ENCODE results near the gene TBC1D8.

TBC1D8 gene

GRCh38 chr2:101113441-101114267 is 37.5 kb downstream of the TBC1D8 start:
- DNase-seq, result no peak

- DNase-seq, result no peak
Observed at GRCh38 chr2:101112772-101113157, 38.4 kb downstream of the TBC1D8 start.

DNA sequence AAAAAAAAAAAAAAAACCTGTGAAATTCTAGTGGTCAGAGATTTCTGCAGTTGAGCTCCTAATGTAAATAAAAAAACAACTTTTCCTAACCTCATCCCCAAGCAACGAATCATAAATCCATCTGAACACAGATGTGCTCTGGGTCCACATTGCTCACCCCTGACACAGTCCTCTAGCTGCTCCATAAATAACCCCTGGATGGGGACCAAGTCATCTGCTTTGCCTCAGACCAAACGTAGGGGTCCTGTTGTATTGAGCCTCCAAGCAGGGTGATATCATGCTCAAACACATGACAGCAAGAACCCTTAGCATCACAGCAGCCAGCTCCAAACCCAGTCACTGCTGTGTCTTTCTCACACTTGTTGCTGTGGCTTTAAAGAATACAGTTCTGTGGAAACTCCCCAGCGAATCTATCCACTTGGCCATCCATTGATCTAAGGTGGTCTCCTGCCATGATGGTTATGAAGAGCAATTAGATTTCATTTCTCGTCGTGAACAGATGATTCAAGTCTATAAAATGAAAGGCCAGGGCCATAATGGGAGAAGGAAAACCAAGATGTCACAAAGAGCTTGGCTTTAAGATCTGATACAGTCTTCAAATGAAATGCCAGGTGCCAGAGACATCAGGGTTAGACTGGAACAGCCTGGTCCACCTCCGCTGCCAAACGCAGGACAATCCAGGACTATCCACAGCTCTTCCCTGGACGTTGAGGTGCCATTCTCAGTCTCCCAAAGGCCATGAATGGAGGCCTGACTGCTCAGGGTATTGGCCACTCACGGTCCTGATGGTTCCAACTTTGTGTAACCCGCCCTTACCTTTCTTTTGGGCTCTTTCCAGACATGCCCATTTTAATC is 39.0 kb downstream of the TBC1D8 start:
- no peak for DNase-seq

DNA sequence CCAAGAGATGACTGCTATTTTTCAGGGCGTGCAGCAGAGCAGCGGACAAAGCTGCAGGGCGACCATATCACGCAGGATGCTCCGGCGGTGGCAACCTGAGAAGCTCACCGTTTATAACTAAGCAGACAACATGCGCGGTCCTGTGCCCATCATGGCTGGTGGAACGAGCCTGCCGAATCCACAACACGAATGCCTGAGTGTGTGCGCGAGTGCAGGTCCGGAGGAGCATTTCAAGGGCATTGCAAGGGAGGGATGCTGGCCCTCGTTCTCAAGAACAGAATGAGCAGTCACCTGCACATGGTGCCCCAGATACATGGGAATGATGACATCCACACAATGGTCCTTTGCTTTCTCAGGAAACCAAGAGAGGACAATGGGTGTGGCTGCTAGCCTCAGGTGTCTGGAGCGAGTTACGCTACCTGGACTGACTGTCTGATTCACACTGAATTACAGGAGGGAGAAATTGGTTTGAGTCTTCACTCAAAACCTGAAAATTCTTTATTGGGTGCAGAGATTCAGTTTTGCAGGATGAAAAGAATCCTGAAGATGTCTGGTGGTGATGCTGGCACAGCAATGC is 39.8 kb downstream of the TBC1D8 start:
- no peak for DNase-seq

- DNase-seq, result peak in 16 of 58 donors; percentile 3 to 60 (median 25)
Observed at GRCh38 chr2:101109451-101110118, 41.6 kb downstream of the TBC1D8 start.

GRCh38 chr2:101108357-101108756 is 42.8 kb downstream of the TBC1D8 start:
- DNase-seq, result no peak

DNA sequence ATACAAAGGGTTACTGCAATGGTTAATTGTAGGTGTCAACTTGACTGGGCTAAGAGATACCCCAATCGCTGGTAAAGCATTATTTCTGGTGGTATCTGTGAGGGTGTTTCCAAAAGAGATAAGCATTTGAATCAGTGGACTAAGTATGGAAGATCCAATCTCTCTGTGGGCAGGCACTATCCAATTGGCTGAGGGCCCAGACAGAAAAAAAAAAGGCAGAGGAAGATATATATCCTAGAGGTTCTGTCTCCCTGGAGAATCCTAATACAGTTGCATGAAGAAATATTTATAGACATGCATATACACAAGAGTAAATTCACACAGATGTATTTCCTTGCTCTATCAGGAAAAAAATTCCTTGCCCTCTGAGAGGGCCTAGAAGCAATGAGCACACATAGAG is 43.9 kb downstream of the TBC1D8 start:
- DNase-seq, result no peak

- no peak for DNase-seq
Observed at GRCh38 chr2:101106453-101107181, 44.6 kb downstream of the TBC1D8 start.

GRCh38 chr2:101105654-101106053 is 45.5 kb downstream of the TBC1D8 start:
- no peak for DNase-seq

DNA sequence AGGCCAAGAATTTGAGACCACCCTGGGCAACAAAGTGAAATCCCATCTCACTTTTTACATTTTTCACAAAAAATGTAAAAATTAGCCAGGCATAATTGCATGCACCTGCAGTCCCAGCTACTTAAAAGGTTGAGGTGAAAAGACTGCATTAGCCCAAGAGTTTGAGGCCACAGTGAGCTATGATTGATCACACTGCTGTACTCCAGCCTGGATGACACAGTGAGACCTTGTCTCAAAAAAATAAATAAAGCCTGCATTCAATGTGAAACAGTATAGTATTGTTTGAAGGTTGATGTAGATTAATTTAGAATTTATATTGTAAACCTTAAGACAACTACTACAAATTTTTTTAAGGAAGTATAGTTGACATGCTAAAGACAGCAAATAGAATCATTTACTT is 53.5 kb downstream of the TBC1D8 start:
- no peak for DNase-seq

- DNase-seq, result no peak
Observed at GRCh38 chr2:101096619-101097142, 54.5 kb downstream of the TBC1D8 start.

- DNase-seq, result no peak
Observed at GRCh38 chr2:101094351-101094750, 56.8 kb downstream of the TBC1D8 start.

- DNase-seq, result no peak
Observed at GRCh38 chr2:101089942-101090799, 61.0 kb downstream of the TBC1D8 start.

DNA sequence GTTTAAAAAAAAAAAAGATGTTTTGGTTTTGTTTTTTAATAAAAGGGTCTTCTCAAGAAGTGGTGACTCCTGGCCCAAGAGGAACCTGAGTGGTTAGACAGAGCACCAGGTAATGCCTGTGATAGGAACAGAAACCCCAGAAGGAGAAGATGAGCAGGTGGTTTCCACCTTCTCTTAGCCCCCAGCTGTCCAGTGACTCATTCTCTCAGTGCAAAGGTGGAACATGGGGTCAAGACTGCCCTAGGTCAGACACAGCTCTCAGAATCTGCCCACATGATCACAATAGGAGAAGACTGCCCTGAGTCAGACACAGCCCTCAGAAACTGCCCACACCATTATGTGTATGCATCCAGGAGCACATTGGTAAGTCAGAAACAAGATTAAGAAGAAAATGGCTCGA is 61.8 kb downstream of the TBC1D8 start:
- no peak for DNase-seq

DNA sequence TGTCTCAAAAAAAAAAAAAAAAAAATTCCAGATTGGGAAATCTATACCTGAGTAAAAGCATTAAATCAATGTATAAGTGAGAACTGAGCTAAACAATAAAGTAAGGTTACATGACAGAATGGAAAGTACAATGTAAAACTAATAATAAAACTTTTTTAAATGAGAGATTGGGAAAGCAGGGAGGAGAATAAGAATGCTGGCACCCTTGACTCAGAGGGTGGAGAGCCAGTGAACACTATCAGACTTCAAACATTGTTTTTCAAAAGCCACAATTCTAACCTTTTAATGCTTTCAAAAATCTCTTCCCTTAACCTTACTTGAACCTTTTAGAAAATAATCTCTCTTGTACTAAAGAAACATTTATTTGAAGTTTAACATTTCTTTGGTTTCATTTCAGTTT is 63.5 kb downstream of the TBC1D8 start:
- no peak for DNase-seq

- DNase-seq, result no peak
Observed at GRCh38 chr2:101083613-101084012, 67.6 kb downstream of the TBC1D8 start.

DNA sequence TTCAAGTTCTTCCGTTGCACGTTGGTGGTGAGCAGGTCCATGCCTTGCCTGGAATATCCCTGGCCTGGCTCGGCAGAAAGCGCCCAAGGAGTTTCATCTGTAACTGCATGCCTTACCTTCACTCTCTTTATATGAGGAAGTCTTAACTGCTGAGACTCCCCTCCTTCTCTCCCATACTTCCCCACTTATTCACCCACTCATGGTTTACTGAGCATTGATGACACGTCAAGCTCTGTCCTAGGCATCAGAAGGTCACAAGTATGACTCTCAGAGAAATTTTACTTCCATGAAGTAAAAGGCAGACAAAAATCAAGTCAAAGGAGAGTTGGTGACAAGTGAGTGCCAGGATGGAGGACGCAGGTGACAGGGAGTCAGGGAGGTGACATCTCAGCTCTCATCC is 68.2 kb downstream of the TBC1D8 start:
- no peak for DNase-seq

GRCh38 chr2:101081375-101081907 is 69.7 kb downstream of the TBC1D8 start:
- no peak for DNase-seq
